Skeletal muscle cell (primary cell): ENCODE measurements around the gene KNSTRN.

ENCODE experiments used
- DNase-seq: peaks from one replicate; pipeline ENCODE4 v3.0.0-alpha.2; 2010; ENCODE audit warnings: low read depth
- H3K4me3 ChIP-seq: 2 replicates; pipeline ENCODE4 v1.5.1; 2011; ENCODE audit warnings: low read depth, mild to moderate bottlenecking, control low read depth, low read length, moderate library complexity

The KNSTRN gene

DNA sequence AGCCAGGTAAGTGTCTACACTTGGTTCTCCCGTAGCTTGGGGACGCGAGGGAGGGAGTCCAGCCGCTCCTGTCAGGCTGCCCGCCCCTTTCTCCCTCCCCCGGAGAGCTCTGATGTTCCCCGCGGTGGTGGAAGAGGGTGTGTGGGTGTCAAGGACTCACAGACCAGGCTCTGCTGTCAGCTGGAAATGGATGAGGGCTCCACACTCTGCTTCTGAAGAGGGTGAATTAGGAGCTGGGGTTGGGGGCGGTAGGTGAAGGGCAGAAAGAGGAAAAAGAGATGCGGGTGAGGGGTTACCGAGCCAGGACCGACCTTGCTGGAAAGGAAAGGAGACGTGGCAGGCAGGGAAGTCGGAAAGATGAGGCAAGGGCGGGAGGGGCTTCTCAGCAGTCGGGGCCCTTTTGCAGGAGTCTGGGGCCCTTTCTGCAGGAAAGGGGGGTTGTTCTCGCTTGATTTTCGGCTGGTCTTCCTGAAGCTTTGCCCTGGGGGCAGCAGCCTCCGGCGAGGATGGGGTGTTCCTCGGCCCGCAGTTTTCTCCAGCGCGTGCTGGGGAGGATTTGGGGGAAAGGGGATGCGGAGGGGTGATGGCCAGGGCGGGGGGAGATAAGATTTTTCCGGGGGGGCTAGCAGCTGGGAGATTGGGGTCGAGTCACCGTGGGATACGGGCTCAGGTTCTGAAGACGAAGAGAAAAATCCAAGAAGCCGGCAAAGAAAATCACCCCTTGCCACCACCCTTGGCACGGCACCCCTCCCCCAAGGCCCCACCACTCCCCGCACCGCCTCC, 57.6 kb downstream of the KNSTRN start:
- no peak for DNase-seq
- H3K4me3 ChIP-seq = peak overlapping the region; percentile 66

DNA sequence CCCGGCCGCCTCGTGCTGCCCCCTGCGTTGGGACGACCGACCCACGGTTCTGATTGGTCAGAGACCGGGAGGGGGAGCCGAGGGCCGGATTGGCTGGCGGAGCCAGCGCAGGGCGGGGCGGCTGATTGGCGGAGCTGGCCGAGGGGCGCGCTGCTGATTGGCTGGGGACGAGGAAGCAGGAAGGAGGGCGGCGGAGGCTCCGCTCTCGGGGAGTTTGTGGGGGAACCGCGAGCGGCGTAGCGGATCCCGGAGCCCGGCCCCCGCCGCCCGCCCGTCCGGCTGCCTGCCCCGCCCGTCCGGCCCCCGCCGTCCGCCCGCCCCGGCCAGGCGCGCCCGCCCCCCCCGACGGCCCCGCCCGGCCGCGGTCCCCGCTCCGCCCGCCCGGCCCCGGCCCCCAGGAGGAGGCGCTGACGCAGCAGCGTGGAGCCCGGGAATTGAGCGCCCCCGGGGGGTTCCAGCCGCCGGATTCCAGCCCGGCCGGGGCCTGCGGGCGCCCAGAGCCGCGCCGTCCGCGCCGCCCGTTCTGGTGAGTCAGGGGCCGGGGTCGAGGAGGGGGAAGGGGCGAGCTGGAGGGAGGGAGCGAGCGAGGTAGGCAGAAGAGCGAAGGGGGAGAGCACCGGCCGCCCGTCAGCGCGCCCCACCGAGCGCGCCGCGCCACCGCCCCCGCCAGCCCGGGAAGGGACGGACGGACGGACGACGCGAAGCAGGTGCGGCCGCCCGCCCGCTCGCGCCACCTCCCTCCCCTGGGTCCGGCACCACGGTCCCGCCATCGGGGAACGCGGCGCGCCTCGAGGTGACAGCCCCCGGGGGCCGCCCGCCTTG, 58.4 kb downstream of the KNSTRN start, which contains the start of gene BAHD1:
BAHD1 (plus strand) TSS at position 211 of the 822 bp plus-strand sequence. CDS start 17,512 bp downstream, outside the sequence.
- H3K4me3 ChIP-seq = peak within 1 kb of the TSS; percentile 66
- DNase-seq = peak; percentile 83

DNA sequence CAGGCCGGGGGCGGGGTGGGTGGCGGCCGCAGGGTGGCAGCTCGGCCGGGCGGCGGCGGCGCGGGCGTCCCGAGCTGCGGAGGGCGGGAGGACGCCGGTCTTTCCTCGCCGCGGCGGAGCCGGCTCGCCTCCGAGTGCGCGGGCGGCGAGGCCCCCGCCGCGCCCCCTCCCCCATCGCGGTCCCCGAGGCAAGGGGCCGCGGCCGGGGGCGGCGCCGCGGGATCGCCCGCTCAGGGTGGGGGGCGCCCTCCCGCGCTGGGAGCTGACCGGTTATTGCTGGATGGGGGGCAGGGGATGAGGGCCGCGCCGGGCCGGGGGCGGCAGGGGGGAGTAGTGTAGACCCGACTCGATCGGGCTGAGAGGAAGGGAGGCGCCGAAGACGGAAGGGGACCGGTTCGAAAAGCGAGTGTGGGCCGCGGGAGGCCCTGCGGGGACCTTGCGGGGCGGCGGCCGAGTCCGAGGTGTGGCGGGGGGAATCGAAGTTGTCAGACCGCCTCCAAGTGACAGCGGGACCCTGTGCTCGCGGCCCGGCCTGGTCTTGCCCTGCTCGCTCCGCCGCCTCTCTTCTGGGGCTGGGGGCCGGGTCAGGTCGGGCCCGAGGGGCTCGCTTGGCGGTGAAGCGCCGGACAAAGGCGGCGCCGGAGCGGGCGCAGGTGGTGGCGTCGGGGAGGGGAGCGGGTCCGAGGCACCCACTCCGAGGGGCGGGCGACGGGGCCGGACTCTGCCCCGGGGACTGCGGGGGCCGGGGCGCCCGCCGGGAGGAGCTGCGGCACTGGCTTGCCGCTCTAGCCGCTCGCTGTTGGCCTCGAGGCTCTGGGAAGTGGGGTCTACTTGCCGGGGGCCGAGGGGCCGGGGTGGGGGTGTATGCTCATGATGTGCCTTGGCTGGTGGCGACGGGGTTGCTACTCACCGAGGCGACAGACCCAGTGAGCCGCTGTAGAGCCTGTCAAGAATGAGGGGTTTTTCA, 59.3 kb downstream of the KNSTRN start:
- no peak for DNase-seq
- H3K4me3 ChIP-seq = peak overlapping the region; percentile 66

DNA sequence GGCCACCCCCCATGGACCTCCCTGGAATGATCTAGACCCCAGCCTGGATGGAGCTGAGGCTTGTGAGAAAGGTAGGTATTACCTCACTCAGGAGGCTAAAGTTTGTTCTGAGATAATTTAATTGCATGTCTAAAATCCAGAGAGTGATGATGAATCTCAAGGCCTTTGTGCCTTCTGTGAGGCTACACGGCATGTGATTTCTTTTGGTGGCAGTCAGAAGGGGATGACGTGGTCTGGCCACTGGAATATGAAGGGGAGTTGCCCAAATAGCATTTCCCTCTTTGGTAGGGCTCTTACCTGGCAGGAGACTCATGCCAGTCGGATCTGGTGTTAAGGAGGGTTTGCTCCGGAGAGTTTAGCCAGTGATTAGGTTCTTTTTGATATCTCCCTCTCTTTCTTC, 60.7 kb downstream of the KNSTRN start:
- H3K4me3 ChIP-seq = no peak overlapping the region
- DNase-seq = no peak

DNA sequence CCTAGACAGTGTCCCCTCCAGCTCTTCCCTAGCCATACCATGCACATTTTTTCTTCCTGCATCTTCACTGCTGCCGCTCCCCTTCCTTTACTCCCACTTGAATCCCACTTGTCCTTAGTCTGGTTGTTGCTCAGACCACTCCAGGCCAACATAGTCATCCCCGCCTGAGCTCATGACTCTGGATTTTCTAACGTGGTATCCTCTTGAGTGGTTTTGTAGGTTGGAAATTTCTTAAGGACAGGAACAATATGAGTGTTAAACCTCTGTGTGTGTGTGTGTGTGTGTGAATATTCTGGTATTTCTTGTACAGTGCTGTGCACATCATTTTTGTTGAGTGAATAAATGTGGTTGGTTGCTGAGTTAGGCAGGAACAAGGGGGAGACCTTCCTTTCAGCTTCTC, 61.3 kb downstream of the KNSTRN start:
- H3K4me3 ChIP-seq = no peak overlapping the region
- no peak for DNase-seq
